Measurements from ENCODE around the gene LGALS3BP.
A peak's percentile ranks its signal among the peaks of the same experiment; 100 is the strongest.

LGALS3BP gene

DNA sequence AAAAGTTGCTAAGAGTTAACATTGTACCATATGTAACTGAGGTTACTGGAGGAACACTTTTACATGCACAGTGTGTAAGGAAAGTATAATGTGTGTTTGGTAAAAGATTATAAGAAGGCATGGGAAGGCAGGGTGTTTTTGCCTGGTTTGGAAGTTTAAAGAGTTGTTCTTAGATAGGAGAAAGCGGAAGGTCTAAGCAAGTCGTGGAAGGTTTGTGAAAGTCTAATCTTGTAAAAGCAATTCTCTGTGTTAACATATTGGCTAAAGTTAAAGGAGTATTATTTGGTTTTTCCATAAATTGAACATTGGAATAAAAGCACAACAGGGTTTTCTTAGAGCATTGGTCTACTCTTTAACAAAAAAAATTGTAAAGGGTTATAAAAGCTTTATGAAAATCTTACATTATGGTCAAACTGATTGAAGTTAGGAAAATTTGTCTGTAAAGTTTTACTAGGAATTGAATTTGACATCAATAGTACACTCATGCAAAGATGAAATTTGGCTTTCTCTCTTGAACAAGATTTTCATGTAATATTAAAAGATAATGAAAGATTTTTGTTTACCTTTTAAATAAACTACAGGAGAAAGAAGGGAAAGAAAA lies 34.5 kb upstream of the LGALS3BP start:
- DNase-seq, result no peak

GRCh38 chr17:79012563-79013134 lies 32.9 kb upstream of the LGALS3BP start:
- no peak for DNase-seq

DNA sequence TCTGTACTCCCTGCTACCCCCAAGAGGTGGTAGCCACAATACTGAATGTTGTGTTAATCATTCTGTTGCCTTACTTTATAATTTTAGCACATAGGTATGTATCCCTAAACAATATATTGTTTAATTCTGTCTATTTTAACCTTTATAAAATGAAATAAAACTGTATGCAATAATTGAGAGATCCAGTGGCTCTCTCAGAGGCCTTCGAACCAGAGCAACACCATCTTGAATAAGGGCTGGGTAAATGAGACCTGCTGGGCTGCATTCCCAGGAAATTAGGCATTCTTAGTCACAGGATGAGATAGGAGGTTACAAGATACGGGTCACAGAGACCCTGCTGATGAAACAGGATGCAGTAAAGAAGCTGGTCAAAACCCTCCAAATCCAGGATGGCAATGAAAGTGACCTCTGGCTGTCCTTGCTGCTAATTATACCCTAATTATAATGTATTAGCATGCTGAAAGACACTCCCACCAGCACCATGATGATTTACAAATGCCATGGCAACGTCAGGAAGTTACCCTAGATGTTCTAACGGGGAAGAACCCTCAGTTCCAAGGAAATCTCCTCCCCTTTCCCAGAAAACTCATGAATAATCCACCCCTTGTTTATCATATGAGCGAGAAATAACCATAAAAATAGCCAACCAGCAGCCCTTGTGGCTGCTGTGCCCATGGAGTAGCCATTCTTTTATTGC lies 31.9 kb upstream of the LGALS3BP start:
- no peak for DNase-seq

DNA sequence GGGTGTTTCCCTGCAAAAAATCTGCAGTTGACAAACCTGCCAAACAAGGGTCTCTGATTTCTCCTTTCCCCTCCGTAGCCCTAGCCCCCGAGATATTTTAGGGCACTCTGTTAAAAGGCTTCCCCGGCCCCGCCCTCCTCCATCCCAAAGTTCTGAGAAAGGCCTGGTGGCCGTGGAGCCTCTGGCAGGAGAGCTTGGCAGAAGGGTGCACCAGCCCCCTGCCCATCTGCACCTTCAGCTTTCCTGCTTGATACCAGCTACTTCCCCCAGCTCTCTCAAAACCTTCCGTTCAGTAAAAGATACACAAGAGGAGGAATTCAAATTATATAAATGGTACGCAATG lies 30.6 kb upstream of the LGALS3BP start:
- DNase-seq, result no peak

GRCh38 chr17:79009397-79010303 lies 29.9 kb upstream of the LGALS3BP start, which contains the start of gene CANT1:
Gene CANT1 (minus strand): TSS chr17:79009764. CDS start chr17:78997622, 12,142 bp downstream.
- peak; percentile 95 for DNase-seq

DNA sequence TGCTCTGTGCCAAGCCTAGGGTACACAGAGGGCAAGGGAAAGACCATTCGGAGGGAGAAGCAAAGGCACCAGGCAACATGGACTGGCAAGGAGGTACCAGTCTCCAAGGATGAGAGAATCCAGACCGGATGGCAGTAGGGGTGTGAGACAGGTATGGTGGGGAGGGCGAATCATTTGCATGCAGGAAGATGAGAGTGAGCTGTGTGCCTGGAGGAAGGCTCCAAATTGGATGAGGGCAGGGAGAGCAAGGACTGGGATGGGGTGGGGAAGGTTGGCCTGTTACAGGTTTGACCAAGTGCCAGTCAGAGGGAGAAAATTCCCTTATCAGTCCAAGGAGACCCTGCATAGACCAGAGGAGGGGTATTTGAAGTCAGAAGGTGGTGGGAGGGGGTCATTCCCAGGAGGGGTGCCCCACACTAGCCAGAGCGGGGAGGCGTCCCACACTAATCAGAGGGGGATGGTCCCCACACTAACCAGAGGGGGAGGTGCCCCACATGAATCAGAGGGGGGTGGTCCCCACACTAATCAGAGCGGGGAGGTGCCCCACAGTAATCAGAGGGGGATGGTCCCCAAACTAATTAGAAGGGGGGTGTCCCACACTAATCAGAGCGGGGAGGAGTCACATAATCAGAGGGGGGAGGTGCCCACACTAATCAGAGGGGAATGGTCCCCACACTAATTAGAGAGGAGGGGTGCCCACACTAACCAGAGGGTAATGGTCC lies 29.1 kb upstream of the LGALS3BP start:
- DNase-seq, result no peak

DNA sequence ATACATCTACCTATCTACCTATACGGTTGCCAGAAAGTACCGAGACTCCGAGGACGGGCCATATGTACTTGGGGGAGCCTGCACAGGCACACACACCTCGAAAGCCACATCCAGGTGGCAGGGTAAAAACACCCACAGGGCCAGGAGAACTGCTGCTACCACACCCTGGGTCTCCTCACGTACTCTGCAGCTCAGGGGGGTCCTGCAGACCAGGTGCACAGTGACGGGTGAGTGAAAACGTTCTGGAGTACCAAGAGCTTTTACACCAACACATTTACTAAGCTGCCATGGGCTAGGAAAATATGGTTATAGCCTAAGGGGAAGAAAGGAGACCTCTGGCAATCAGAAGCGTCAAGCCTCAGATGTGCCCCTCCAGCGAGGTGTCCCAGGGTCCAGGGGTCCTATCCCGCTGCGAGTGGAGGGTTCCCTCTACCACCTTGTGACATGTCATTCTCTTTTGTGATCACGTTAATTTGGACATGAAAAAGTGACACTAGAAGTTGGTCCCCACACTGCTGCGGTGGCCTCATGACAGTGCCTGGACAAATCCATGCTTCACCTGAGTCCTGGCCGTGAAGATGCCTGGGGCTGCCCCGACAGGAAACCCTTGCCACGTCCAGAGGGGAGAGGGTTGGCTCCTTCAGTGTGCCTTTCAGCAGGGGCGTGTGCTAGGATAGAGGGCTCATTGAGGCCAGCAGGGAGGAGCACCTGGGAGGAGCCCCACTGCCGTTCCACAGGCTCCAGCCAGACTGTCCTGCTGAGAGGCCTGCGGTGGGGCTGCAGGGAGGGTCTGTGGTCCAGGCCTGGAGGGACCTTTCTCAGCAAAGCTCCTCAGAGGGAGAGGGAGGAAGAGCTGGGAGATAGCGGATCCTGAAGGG lies 28.0 kb upstream of the LGALS3BP start:
- DNase-seq, result no peak

DNA sequence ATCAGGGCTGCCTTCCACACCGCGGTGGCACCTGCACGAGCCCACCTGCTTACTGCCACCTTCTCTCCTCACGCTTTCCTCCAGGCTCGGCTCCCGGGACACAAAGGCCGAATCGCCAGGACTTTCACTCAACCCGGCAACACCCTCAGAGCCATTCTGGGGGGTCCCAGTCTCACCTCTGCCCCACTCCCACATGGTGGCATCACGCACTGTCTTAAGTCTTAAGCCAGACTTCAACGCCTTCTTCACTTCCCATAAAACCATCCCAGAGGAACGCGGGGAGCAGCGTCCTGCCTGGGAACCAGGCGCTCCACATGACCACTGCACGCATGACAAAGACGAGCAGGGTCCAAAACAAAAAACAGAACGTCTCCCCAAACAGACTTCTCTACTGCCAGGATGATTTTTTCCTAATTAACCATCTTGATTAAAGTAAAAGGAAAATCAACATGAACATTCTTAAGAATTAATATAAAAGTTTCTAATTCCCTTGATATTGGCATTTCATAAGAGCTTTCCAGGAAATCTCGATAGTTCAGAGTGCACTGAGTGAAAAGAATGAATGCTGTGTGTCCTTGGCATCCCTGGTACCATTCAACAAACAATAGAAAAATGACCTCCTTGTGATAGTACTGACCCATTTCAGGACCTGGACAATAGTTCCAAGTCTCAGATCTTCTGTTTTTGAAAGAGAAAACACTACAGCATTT lies 27.2 kb upstream of the LGALS3BP start:
- DNase-seq, result no peak

GRCh38 chr17:79006046-79006445 lies 26.3 kb upstream of the LGALS3BP start:
- DNase-seq, result no peak

GRCh38 chr17:79005063-79005861 lies 25.5 kb upstream of the LGALS3BP start:
- no peak for DNase-seq

DNA sequence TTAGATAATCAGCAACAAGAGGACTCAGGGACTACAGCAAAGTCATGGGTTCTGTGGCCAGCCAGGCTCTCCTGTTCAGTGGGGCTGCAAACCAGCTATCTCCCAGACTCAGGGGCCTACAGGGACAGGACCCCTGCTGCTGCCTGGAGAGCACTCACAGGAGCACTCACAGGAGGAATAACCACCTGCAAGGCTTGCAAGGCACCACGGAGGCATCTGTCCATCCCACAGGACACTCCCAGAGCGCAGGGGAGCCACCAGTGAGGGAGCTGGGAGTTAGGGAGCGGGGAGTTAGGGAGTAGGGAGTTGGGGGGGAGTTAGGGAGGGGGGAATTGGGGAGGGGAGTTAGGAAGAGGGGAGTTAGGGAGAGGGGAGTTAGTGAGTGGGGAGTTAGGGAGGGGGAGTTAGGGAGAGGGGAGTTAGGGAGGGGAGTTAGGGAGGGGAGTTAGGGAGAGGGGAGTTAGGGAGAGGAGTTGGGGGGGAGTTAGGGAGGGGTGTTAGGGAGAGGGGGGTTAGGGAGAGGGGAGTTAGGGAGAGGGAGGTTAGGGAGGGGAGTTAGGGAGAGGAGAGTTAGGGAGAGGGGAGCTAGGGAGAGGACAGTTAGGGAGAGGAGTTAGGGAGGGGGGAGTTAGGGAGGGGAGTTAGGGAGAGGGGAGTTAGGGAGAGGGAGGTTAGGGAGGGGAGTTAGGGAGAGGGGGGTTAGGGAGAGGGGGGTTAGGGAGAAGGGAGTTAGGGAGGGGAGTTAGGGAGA lies 24.1 kb upstream of the LGALS3BP start:
- DNase-seq, result no peak

GRCh38 chr17:79002796-79003593 lies 23.3 kb upstream of the LGALS3BP start:
- DNase-seq, result no peak

DNA sequence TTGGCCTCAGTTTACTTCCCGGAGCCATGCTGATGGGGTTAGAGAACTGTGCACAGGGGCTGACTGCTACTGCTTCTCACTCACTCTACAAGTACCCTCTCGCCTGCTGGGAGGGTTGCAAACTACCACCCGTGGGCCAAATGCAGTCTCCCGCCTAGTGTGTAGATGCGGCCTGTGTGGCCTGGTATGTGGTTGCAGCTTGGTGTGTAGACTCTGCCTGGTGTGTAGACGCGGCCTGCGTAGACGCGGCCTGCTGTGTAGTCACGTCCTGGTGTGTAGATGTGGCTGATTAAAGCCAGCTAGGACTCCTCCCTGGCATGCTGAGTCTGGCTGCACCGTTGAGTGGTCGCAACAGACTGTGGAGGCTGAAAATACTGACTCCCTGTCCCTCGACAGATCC lies 22.6 kb upstream of the LGALS3BP start:
- no peak for DNase-seq

GRCh38 chr17:79001190-79002020 lies 21.7 kb upstream of the LGALS3BP start:
- no peak for DNase-seq

- no peak for DNase-seq
These were observed 20.9 kb upstream of the LGALS3BP start for GRCh38 chr17:79000396-79001189.

GRCh38 chr17:78999947-79000395 lies 20.2 kb upstream of the LGALS3BP start:
- no peak for DNase-seq

Data from eye (tissue), 1 donor.